Endothelial cell of umbilical vein (primary cell): ENCODE measurements around the gene JUP. TPM values are rescaled to one million over a fixed set of nuclear protein-coding genes. Genes with fewer than 3 reads are reported as not detected.

Experiments used
- BruUV-seq: library from RNA; stranded (reverse); fragments of 400-500 nt; replicated peaks from 2 replicates; lab custom pipeline; 2021; lab: Mats Ljungman, UMichigan
- CTCF ChIA-PET: fragments of 300-600, 350-600 bp; sonication (Branson Sonifier 250); formaldehyde crosslinking; loops from one replicate; lab custom pipeline; 2021; ENCODE audit warnings: antibody characterized with exemption, inconsistent platforms; lab: Charles Lee
- POLR2A ChIA-PET: fragments of 300-600, 350-600 bp; sonication (Branson Sonifier 250); formaldehyde crosslinking; loops from one replicate; lab custom pipeline; 2021; ENCODE audit warnings: antibody characterized with exemption, inconsistent platforms; lab: Charles Lee
- DNase-seq: peaks from one replicate; pipeline ENCODE4 v3.0.0-alpha.2; 2011; ENCODE audit warnings: low read depth, low spot score
- FAIRE-seq: peaks from 2 replicates; lab custom pipeline; 2011; peaks lifted over from hg19 to GRCh38; lab: Jason Lieb, UNC
- H2AFZ ChIP-seq: 2 replicates; pipeline ENCODE4 v1.6.0; 2012; ENCODE audit warnings: low read depth, low read length, control low read depth, inconsistent platforms
- H3K27ac ChIP-seq: 2 replicates; pipeline ENCODE4 v1.5.1; 2011; ENCODE audit warnings: low read depth, mild to moderate bottlenecking, control low read depth, low read length, moderate library complexity; ENCODE audit not compliant: insufficient read depth
- H3K27me3 ChIP-seq, 2 experiments: 2 replicates each; pipeline versions ENCODE4 v1.6.0 to v1.6.1; 2011; ENCODE audit warnings: low read length in 2 of 2, mixed read lengths in 1 of 2; ENCODE audit not compliant: control insufficient read depth in 2 of 2, insufficient read depth in 2 of 2
- H3K36me3 ChIP-seq, 2 experiments: 2 replicates in 1 of 2; 3 replicates in 1 of 2; pipeline ENCODE4 v1.5.1; 2011; ENCODE audit warnings: low read length in 2 of 2, mild to moderate bottlenecking in 1 of 2, moderate library complexity in 1 of 2; ENCODE audit not compliant: control insufficient read depth in 2 of 2, insufficient read depth in 2 of 2; ENCODE audit errors: extremely low read depth in 1 of 2
- H3K4me1 ChIP-seq: 3 replicates; pipeline ENCODE4 v1.5.1; 2011; ENCODE audit warnings: mild to moderate bottlenecking, low read length; ENCODE audit not compliant: control insufficient read depth, insufficient read depth; ENCODE audit errors: extremely low read depth
- H3K4me2 ChIP-seq: 2 replicates; pipeline ENCODE4 v1.6.1; 2011; ENCODE audit warnings: low read length, control low read depth, mixed read lengths; ENCODE audit not compliant: insufficient read depth
- H3K4me3 ChIP-seq, 3 experiments: fragments of 200-600 bp in 1 of 3; sonication (generic), shearing (Covaris generic) in 1 of 3; replicated peaks in 1 of 3; 2 replicates each; pipeline ENCODE4 v1.5.1; 2011 to 2016; ENCODE audit warnings: control low read depth in 3 of 3, low read length in 3 of 3, mild to moderate bottlenecking in 2 of 3, inconsistent platforms in 1 of 3, low read depth in 1 of 3, moderate library complexity in 1 of 3; ENCODE audit not compliant: insufficient read depth in 1 of 3
- H3K79me2 ChIP-seq: 2 replicates; pipeline ENCODE4 v1.6.0; 2012; ENCODE audit warnings: low read length, inconsistent platforms; ENCODE audit not compliant: control insufficient read depth, insufficient read depth
- H3K9ac ChIP-seq: replicated peaks from 2 replicates; pipeline ENCODE3; 2011; ENCODE audit warnings: low read length, control low read depth; ENCODE audit not compliant: insufficient read depth; ENCODE audit errors: extremely low read depth
- H3K9me1 ChIP-seq: replicated peaks from 3 replicates; pipeline ENCODE4 v1.6.0; 2011; ENCODE audit warnings: mild to moderate bottlenecking, low read length; ENCODE audit not compliant: control insufficient read depth, insufficient read depth; ENCODE audit errors: extremely low read depth
- H3K9me3 ChIP-seq: replicated peaks from 2 replicates; pipeline ENCODE4 v1.5.1; 2012; ENCODE audit warnings: low read length, inconsistent platforms; ENCODE audit not compliant: control insufficient read depth, insufficient read depth
- H4K20me1 ChIP-seq: replicated peaks from 2 replicates; pipeline ENCODE3; 2011; ENCODE audit warnings: mild to moderate bottlenecking, low read length; ENCODE audit not compliant: control insufficient read depth, insufficient read depth; ENCODE audit errors: extremely low read depth
- EZH2 ChIP-seq: IDR thresholded peaks from 2 replicates; pipeline ENCODE4 v1.6.1; 2012; ENCODE audit warnings: borderline replicate concordance, low read depth, mild to moderate bottlenecking, moderate library complexity, low read length, inconsistent platforms; ENCODE audit not compliant: severe bottlenecking
- FOS ChIP-seq: IDR thresholded peaks from 2 replicates; pipeline ENCODE4 v1.6.1; 2011; ENCODE audit warnings: mild to moderate bottlenecking, low read length, moderate library complexity, borderline replicate concordance; ENCODE audit not compliant: insufficient read depth
- GATA2 ChIP-seq: IDR thresholded peaks from 2 replicates; pipeline ENCODE4 v1.7.0; 2011; ENCODE audit warnings: low read depth, mild to moderate bottlenecking, moderate library complexity, mixed read lengths, low read length; ENCODE audit not compliant: insufficient read length, insufficient read depth
- JUN ChIP-seq: IDR thresholded peaks from 2 replicates; pipeline ENCODE4 v1.6.1; 2011; ENCODE audit warnings: borderline replicate concordance, low read depth; ENCODE audit not compliant: insufficient read length, insufficient read depth
- MAX ChIP-seq: IDR thresholded peaks from 2 replicates; pipeline ENCODE4 v1.6.1; 2011; ENCODE audit not compliant: insufficient read depth, insufficient read length
- MYC ChIP-seq: IDR thresholded peaks from one replicate; pipeline ENCODE4 v1.6.1; 2011; ENCODE audit warnings: mild to moderate bottlenecking, low read depth, low read length
- POLR2A ChIP-seq: IDR thresholded peaks from 2 replicates; pipeline ENCODE4 v1.6.1; 2012; ENCODE audit warnings: low read depth, mild to moderate bottlenecking, control low read depth, low read length
- POLR2AphosphoS5 ChIP-seq: IDR thresholded peaks from 2 replicates; pipeline ENCODE4 v1.6.1; 2012; ENCODE audit warnings: low read depth, mild to moderate bottlenecking, control low read depth, low read length, moderate library complexity; ENCODE audit not compliant: insufficient read depth
- dilution Hi-C: fragments of 300-500 bp; cut with MboI; formaldehyde crosslinking; loops from one replicate; pipeline ENCODE4 v1.15.0; 2019; ENCODE audit warnings: low sequenced_read_pairs; ENCODE audit not compliant: extremely low pct_ligation_motif_present
- intact Hi-C: fragments of 100-400 bp; cut with micrococcal nuclease; formaldehyde crosslinking; loops from one replicate; pipeline ENCODE4 v1.10.0; 2022
- polyA plus RNA-seq, 4 experiments: library from polyadenylated mRNA; depleted of rRNA in 3 of 4; stranded (reverse) in 3 of 4; unstranded in 1 of 4; fragments of >200 nt; gene quantifications; 2 replicates each; pipeline versions ENCODE4 v1.2.1 to v1.2.3, GENCODE V29; 2011 to 2012; ENCODE audit warnings: missing spikeins in 1 of 4
- total RNA-seq: library from RNA; stranded (reverse); gene quantifications from 2 replicates; pipeline ENCODE4 v1.2.3, GENCODE V29; 2021
- TF ChIP-seq, protein P1 (sequence below), 2 donors: IDR thresholded peaks; 1 replicate in 1 of 2; 2 replicates in 1 of 2; pipeline ENCODE4 v1.5.1; 2011; ENCODE audit warnings: low read length in 2 of 2, mild to moderate bottlenecking in 2 of 2, moderate library complexity in 2 of 2, control low read depth in 1 of 2, inconsistent platforms in 1 of 2, low read depth in 1 of 2; ENCODE audit not compliant: insufficient read depth in 1 of 2; ENCODE audit errors: extremely low read depth in 1 of 2

Gene JUP
- total and polyA plus RNA-seq, 2 donors (not counting 3 experiments of a cell fraction or from before 2014, with no cell fraction given): 98.0 to 171 TPM

- no peak overlapping the region for H3K4me2 ChIP-seq
- H3K27me3 ChIP-seq: no peaks in the 10 kb centered on the region
- no peaks in the 10 kb centered on the region for H3K9me1 ChIP-seq
- TF ChIP-seq JUN: no peak
- no peak for TF ChIP-seq GATA2
- no peak for TF ChIP-seq MAX
- no peak for TF ChIP-seq EZH2
- no peak for TF ChIP-seq POLR2A
- no peak for TF ChIP-seq MYC
- no peak for TF ChIP-seq FOS
- TF ChIP-seq POLR2AphosphoS5: no peak
- TF ChIP-seq, protein P1, sequence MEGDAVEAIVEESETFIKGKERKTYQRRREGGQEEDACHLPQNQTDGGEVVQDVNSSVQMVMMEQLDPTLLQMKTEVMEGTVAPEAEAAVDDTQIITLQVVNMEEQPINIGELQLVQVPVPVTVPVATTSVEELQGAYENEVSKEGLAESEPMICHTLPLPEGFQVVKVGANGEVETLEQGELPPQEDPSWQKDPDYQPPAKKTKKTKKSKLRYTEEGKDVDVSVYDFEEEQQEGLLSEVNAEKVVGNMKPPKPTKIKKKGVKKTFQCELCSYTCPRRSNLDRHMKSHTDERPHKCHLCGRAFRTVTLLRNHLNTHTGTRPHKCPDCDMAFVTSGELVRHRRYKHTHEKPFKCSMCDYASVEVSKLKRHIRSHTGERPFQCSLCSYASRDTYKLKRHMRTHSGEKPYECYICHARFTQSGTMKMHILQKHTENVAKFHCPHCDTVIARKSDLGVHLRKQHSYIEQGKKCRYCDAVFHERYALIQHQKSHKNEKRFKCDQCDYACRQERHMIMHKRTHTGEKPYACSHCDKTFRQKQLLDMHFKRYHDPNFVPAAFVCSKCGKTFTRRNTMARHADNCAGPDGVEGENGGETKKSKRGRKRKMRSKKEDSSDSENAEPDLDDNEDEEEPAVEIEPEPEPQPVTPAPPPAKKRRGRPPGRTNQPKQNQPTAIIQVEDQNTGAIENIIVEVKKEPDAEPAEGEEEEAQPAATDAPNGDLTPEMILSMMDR (IDR thresholded peaks at IDR 0.05; ENCODE audit: extremely low read depth in 1 of 2, insufficient read depth in 1 of 2, low read depth in 1 of 2, low read length in 2 of 2): no peak
- BruUV-seq: no TSS peak
- H3K79me2 ChIP-seq: no peaks in the 10 kb centered on the region
- intact Hi-C loops: no loop called here
- H3K27ac ChIP-seq: no peak overlapping the region
- H3K36me3 ChIP-seq: peaks cover 11 to 62% of the 10 kb centered on the region in 2 experiments
- dilution Hi-C loops: no loop called here
- peaks cover 13% of the 10 kb centered on the region for H3K4me1 ChIP-seq
- POLR2A ChIA-PET: no interaction called here
- no peak overlapping the region for H3K9ac ChIP-seq
- DNase-seq (no peak), FAIRE-seq (no peak)
- no peaks in the 10 kb centered on the region for H4K20me1 ChIP-seq
- H3K9me3 ChIP-seq: no peaks in the 10 kb centered on the region
- no peak overlapping the region for H3K4me3 ChIP-seq
- H2AFZ ChIP-seq: no peak overlapping the region
- CTCF ChIA-PET: interaction anchor here (0.5 to 5.7 kb wide), 3 partner anchors 17 to 42 kb away, joined by 3 to 25 read pairs (median 3); partner anchors contain the start of genes JUP and P3H4
Measured at GRCh38 chr17:41769346-41769862, 17.1 kb downstream of the JUP start.
